PC-9 (cell line): ENCODE results near the gene FARP1. TPM values are rescaled to one million over a fixed set of nuclear protein-coding genes. Genes with fewer than 3 reads are reported as not detected.

Source experiments
- BruUV-seq: library from RNA; stranded (reverse); fragments of 400-500 nt; replicated peaks from 2 replicates; lab custom pipeline; 2021; lab: Mats Ljungman, UMichigan
- CTCF ChIA-PET: fragments of 300-600 bp; sonication (Branson Sonifier 250); formaldehyde crosslinking; loops from one replicate; lab custom pipeline; 2022; ENCODE audit warnings: antibody characterized with exemption; lab: Charles Lee
- POLR2A ChIA-PET: fragments of 300-600 bp; sonication (Branson Sonifier 250); formaldehyde crosslinking; loops from one replicate; lab custom pipeline; 2022; ENCODE audit warnings: antibody characterized with exemption; ENCODE audit not compliant: unreplicated experiment; lab: Charles Lee
- DNase-seq, 2 experiments: peaks; one replicate each; pipeline versions ENCODE4 v3.0.0 to v3.0.0-alpha.2; 2015 to 2022; ENCODE audit warnings: mixed read lengths in 1 of 2
- H2AFZ ChIP-seq: fragments of 200-600 bp; sonication (generic); 2 replicates; pipeline ENCODE4 v1.8.1; 2017; ENCODE audit warnings: antibody characterized with exemption
- H3F3A ChIP-seq: fragments of 200-600 bp; sonication (generic); 2 replicates; pipeline ENCODE4 v1.8.1; 2017; ENCODE audit warnings: antibody characterized with exemption, mild to moderate bottlenecking, low read depth; ENCODE audit not compliant: insufficient read depth
- H3K27ac ChIP-seq: fragments of 200-600 bp; sonication (generic); 2 replicates; pipeline ENCODE4 v1.6.1; 2016; ENCODE audit warnings: mixed run types
- H3K27me3 ChIP-seq: fragments of 200-600 bp; sonication (generic); 2 replicates; pipeline ENCODE4 v1.6.1; 2016; ENCODE audit warnings: low read depth, mixed run types; ENCODE audit not compliant: insufficient read depth
- H3K36me3 ChIP-seq: fragments of 200-600 bp; sonication (generic); 2 replicates; pipeline ENCODE4 v1.6.1; 2016; ENCODE audit warnings: low read depth, mixed run types
- H3K4me1 ChIP-seq: fragments of 200-600 bp; sonication (generic); replicated peaks from 2 replicates; pipeline ENCODE4 v1.6.1; 2016; ENCODE audit warnings: mixed run types; ENCODE audit not compliant: insufficient read depth
- H3K4me2 ChIP-seq: fragments of 200-600 bp; sonication (generic); 2 replicates; pipeline ENCODE4 v1.6.1; 2017; ENCODE audit warnings: mixed run types
- H3K4me3 ChIP-seq: fragments of 200-600 bp; sonication (generic); 2 replicates; pipeline ENCODE4 v1.6.1; 2016; ENCODE audit warnings: mixed run types
- H3K79me2 ChIP-seq: fragments of 200-600 bp; sonication (generic); 2 replicates; pipeline ENCODE4 v1.6.1; 2017; ENCODE audit warnings: low read depth, mixed run types
- H3K9me2 ChIP-seq: fragments of 200-600 bp; sonication (generic); 2 replicates; pipeline ENCODE4 v1.8.1; 2017; ENCODE audit warnings: mild to moderate bottlenecking; ENCODE audit not compliant: insufficient read depth
- H3K9me3 ChIP-seq: fragments of 200-600 bp; sonication (generic); 2 replicates; pipeline ENCODE4 v1.8.1; 2016; ENCODE audit warnings: low read depth; ENCODE audit not compliant: insufficient read depth
- H4K20me1 ChIP-seq: fragments of 200-600 bp; sonication (generic); 2 replicates; pipeline ENCODE4 v1.8.1; 2017; ENCODE audit not compliant: insufficient read depth
- CTCF ChIP-seq: fragments of 200-600 bp; sonication (generic); conservative IDR thresholded peaks from 2 replicates; pipeline ENCODE4 v1.6.1; 2017; ENCODE audit warnings: mixed run types, antibody characterized with exemption, mild to moderate bottlenecking, moderate library complexity
- EZH2 ChIP-seq: fragments of 200-600 bp; sonication (generic); IDR thresholded peaks from 2 replicates; pipeline ENCODE4 v1.8.0; 2017; ENCODE audit warnings: antibody characterized with exemption, low read depth
- intact Hi-C: fragments of 100-400 bp; cut with micrococcal nuclease; formaldehyde crosslinking; loops from one replicate; pipeline ENCODE4 v1.10.0; 2022; ENCODE audit not compliant: unreplicated experiment
- total RNA-seq: library from RNA; stranded (reverse); gene quantifications from 2 replicates; pipeline ENCODE4 v1.2.3, GENCODE V29; 2021

Gene FARP1
- total RNA-seq, 1 experiment from 2014 or later = 62.1 TPM

GRCh38 chr13:98133946-98134345 is 8.9 kb upstream of the FARP1 start:
- intact Hi-C loops = no loop called here
- Histone ChIP-seq H3F3A (no peaks in the 10 kb centered on the region), H2AFZ (peak overlapping the region; percentile 21; the same call in 1 of the 2 replicates), H4K20me1 (no peaks in the 10 kb centered on the region), H3K4me3 (no peak overlapping the region), H3K79me2 (no peaks in the 10 kb centered on the region), H3K27me3 (no peaks in the 10 kb centered on the region), H3K36me3 (no peaks in the 10 kb centered on the region), H3K27ac (no peak overlapping the region), H3K9me2 (no peaks in the 10 kb centered on the region), H3K4me1 (no peaks in the 10 kb centered on the region), H3K9me3 (no peaks in the 10 kb centered on the region), H3K4me2 (no peak overlapping the region)
- peak in 1 of 2 experiments; percentile 30 for DNase-seq
- ChIA-PET POLR2A (no interaction called here), CTCF (no interaction called here)
- TF ChIP-seq CTCF = no peak
- TF ChIP-seq EZH2 = no peak
- BruUV-seq = no TSS peak

GRCh38 chr13:98134901-98135300 is 8.0 kb upstream of the FARP1 start:
- ChIA-PET CTCF (no interaction called here), POLR2A (no interaction called here)
- Histone ChIP-seq H2AFZ (no peak overlapping the region), H3K36me3 (no peaks in the 10 kb centered on the region), H3K9me2 (no peaks in the 10 kb centered on the region), H3K79me2 (no peaks in the 10 kb centered on the region), H3K4me1 (no peaks in the 10 kb centered on the region), H3F3A (no peaks in the 10 kb centered on the region), H3K27ac (no peak overlapping the region), H3K4me2 (no peak overlapping the region), H4K20me1 (no peaks in the 10 kb centered on the region), H3K4me3 (no peak overlapping the region), H3K9me3 (no peaks in the 10 kb centered on the region), H3K27me3 (no peaks in the 10 kb centered on the region)
- DNase-seq = no peak
- no TSS peak for BruUV-seq
- TF ChIP-seq CTCF (no peak), EZH2 (no peak)
- intact Hi-C loops = no loop called here

- POLR2A ChIA-PET = no interaction called here
- no peak overlapping the region for H2AFZ ChIP-seq
- CTCF ChIA-PET = no interaction called here
- H4K20me1 ChIP-seq = peaks cover 4% of the 10 kb centered on the region
- H3K4me2 ChIP-seq = no peak overlapping the region
- H3F3A ChIP-seq = peaks cover 12% of the 10 kb centered on the region; the same call in 1 of the 2 replicates
- H3K79me2 ChIP-seq = peaks cover 24% of the 10 kb centered on the region
- H3K4me1 ChIP-seq = peaks cover 18% of the 10 kb centered on the region
- no peaks in the 10 kb centered on the region for H3K36me3 ChIP-seq
- intact Hi-C loops = loop anchor here (5.0 kb wide), 3 partner anchors 161 to 531 kb away; no protein-coding TSS in a partner anchor
- no peak overlapping the region for H3K27ac ChIP-seq
- no peak for TF ChIP-seq CTCF
- TF ChIP-seq EZH2 = no peak
- H3K27me3 ChIP-seq = no peaks in the 10 kb centered on the region
- no peaks in the 10 kb centered on the region for H3K9me3 ChIP-seq
- DNase-seq = peak in 1 of 2 experiments; percentile 26
- no peaks in the 10 kb centered on the region for H3K9me2 ChIP-seq
- no TSS peak for BruUV-seq
- no peak overlapping the region for H3K4me3 ChIP-seq
These were observed 1.8 kb upstream of the FARP1 start for GRCh38 chr13:98141091-98141490.
